GM12878 (cell line): Measurements from ENCODE around the gene IL6R. TPM values are rescaled to one million over a fixed set of nuclear protein-coding genes. Genes with fewer than 3 reads are reported as not detected.
A peak's percentile ranks its signal among the peaks of the same experiment; 100 is the strongest.

Experiments
- ATAC-seq: fragments of 200-7000 bp; cut with Tn5 transposase; 3 replicates; pipeline ENCODE4 v1.9.1; 2020; ENCODE audit warnings: mild to moderate bottlenecking, moderate library complexity
- BruUV-seq: library from RNA; stranded (reverse); fragments of 400-500 nt; replicated peaks from 2 replicates; lab custom pipeline; 2021; lab: Mats Ljungman, UMichigan
- CTCF ChIA-PET: fragments of 300-600 bp; sonication (Branson Sonifier 250); formaldehyde crosslinking; extraction: SDS; loops from one replicate; lab custom pipeline; 2021; ENCODE audit warnings: inconsistent platforms; lab: Yijun Ruan, JAX
- POLR2A ChIA-PET: fragments of 350-600 bp; formaldehyde crosslinking; extraction: SDS; loops from one replicate; lab custom pipeline; 2021; ENCODE audit warnings: inconsistent platforms; lab: Charles Lee
- RAD21 ChIA-PET: fragments of 300-600 bp; sonication (Branson Sonifier 250); formaldehyde crosslinking; loops from one replicate; lab custom pipeline; 2023; ENCODE audit warnings: antibody characterized with exemption; ENCODE audit not compliant: unreplicated experiment; lab: Charles Lee
- SMC1A ChIA-PET: fragments of 300-600 bp; sonication (Branson Sonifier 250); formaldehyde crosslinking; loops from one replicate; lab custom pipeline; 2023; ENCODE audit not compliant: unreplicated experiment, uncharacterized antibody; lab: Charles Lee
- DNase-seq: peaks from one replicate; pipeline ENCODE4 v3.0.0-alpha.2; 2011; ENCODE audit warnings: low read depth, low spot score
- FAIRE-seq: peaks from 3 replicates; lab custom pipeline; 2011; peaks lifted over from hg19 to GRCh38; lab: Jason Lieb, UNC
- H2AFZ ChIP-seq: 2 replicates; pipeline ENCODE4 v1.6.0; 2011; ENCODE audit warnings: low read depth, low read length, control low read depth; ENCODE audit not compliant: control insufficient read depth
- H3K27ac ChIP-seq: 2 replicates; pipeline ENCODE4 v1.5.1; 2011; ENCODE audit warnings: control low read depth; ENCODE audit not compliant: control insufficient read depth, insufficient read depth
- H3K27me3 ChIP-seq, 2 experiments: replicated peaks in 1 of 2; 2 replicates each; pipeline versions ENCODE4 v1.6.0 to v1.6.1; 2011; ENCODE audit warnings: low read length in 1 of 2; ENCODE audit not compliant: control insufficient read depth in 2 of 2, insufficient read depth in 2 of 2
- H3K36me3 ChIP-seq, 2 experiments: 2 replicates each; pipeline ENCODE4 v1.5.1; 2011; ENCODE audit warnings: low read length in 1 of 2; ENCODE audit not compliant: control insufficient read depth in 2 of 2, insufficient read depth in 2 of 2
- H3K4me1 ChIP-seq: 2 replicates; pipeline ENCODE4 v1.6.1; 2011; ENCODE audit warnings: mild to moderate bottlenecking, low read length, moderate library complexity, mixed read lengths; ENCODE audit not compliant: control insufficient read depth, insufficient read depth
- H3K4me2 ChIP-seq: 2 replicates; pipeline ENCODE4 v1.6.0; 2011; ENCODE audit warnings: control low read depth; ENCODE audit not compliant: control insufficient read depth, insufficient read depth
- H3K4me3 ChIP-seq: fragments of 200-600 bp; sonication (generic); 2 replicates; pipeline ENCODE4 v1.5.1; 2016
- H3K79me2 ChIP-seq: 2 replicates; pipeline ENCODE4 v1.6.0; 2011; ENCODE audit warnings: low read length; ENCODE audit not compliant: control insufficient read depth, insufficient read depth
- H3K9ac ChIP-seq: 2 replicates; pipeline ENCODE4 v1.8.0; 2011; ENCODE audit warnings: low read length, control low read depth, mixed read lengths; ENCODE audit not compliant: control insufficient read depth, insufficient read depth
- H3K9me3 ChIP-seq: replicated peaks from 3 replicates; pipeline ENCODE4 v1.5.1; 2011; ENCODE audit warnings: mild to moderate bottlenecking, low read length; ENCODE audit not compliant: control insufficient read depth, insufficient read depth
- H4K20me1 ChIP-seq: 2 replicates; pipeline ENCODE4 v1.6.0; 2011; ENCODE audit not compliant: control insufficient read depth, insufficient read depth
- BCL3 ChIP-seq: IDR thresholded peaks from 2 replicates; pipeline ENCODE4 v1.6.1; 2011; ENCODE audit warnings: borderline replicate concordance, low read depth, mild to moderate bottlenecking, moderate library complexity, low read length; ENCODE audit not compliant: insufficient read depth, poor library complexity, severe bottlenecking
- EP300 ChIP-seq, 2 experiments: fragments of 150-350 bp in 1 of 2; IDR thresholded peaks; 2 replicates each; pipeline ENCODE4 v1.6.1; 2011 to 2012; ENCODE audit warnings: low read depth in 2 of 2, low read length in 2 of 2, borderline replicate concordance in 1 of 2, improper control_type of control experiment in 1 of 2, inconsistent platforms in 1 of 2; ENCODE audit not compliant: control insufficient read depth in 1 of 2
- FOS ChIP-seq: IDR thresholded peaks from 3 replicates; pipeline ENCODE4 v1.6.1; 2011; ENCODE audit warnings: borderline replicate concordance; ENCODE audit not compliant: insufficient read length; ENCODE audit errors: extremely low read depth
- GATAD2B ChIP-seq: fragments of 450-650 bp; conservative IDR thresholded peaks from 2 replicates; pipeline ENCODE4 v1.6.1; 2017; ENCODE audit warnings: low read depth, mild to moderate bottlenecking, moderate library complexity
- HDAC2 ChIP-seq: fragments of 200-600 bp; sonication (generic); IDR thresholded peaks from 2 replicates; pipeline ENCODE4 v1.6.1; 2017
- IKZF2 ChIP-seq, 2 experiments: fragments of 450-650 bp; IDR thresholded peaks; 2 replicates each; pipeline ENCODE4 v1.6.1; 2017; ENCODE audit warnings: mild to moderate bottlenecking in 2 of 2, moderate library complexity in 2 of 2
- MEF2B ChIP-seq: fragments of 450-650 bp; IDR thresholded peaks from 2 replicates; pipeline ENCODE4 v1.6.1; 2018; ENCODE audit warnings: mild to moderate bottlenecking, moderate library complexity; ENCODE audit not compliant: partially characterized antibody, poor library complexity, severe bottlenecking
- NFXL1 ChIP-seq: fragments of 450-650 bp; IDR thresholded peaks from 2 replicates; pipeline ENCODE4 v1.6.1; 2017; ENCODE audit warnings: antibody characterized with exemption, mild to moderate bottlenecking, borderline replicate concordance
- NR2C1 ChIP-seq: fragments of 450-650 bp; IDR thresholded peaks from 2 replicates; pipeline ENCODE4 v1.6.1; 2017; ENCODE audit warnings: antibody characterized with exemption, mild to moderate bottlenecking, moderate library complexity
- NRF1 ChIP-seq: conservative IDR thresholded peaks from 2 replicates; pipeline ENCODE4 v1.6.1; 2011; ENCODE audit warnings: mild to moderate bottlenecking, low read depth, low read length, improper control_type of control experiment
- PKNOX1 ChIP-seq: fragments of 450-650 bp; IDR thresholded peaks from 2 replicates; pipeline ENCODE4 v1.6.1; 2016; ENCODE audit warnings: mild to moderate bottlenecking
- RBBP5 ChIP-seq: fragments of 200-600 bp; sonication (generic); conservative IDR thresholded peaks from 2 replicates; pipeline ENCODE4 v1.6.1; 2016
- SMARCA5 ChIP-seq: fragments of 450-650 bp; IDR thresholded peaks from 2 replicates; pipeline ENCODE4 v1.6.1; 2017; ENCODE audit warnings: mild to moderate bottlenecking
- SREBF1 ChIP-seq: IDR thresholded peaks from 2 replicates; pipeline ENCODE4 v1.6.1; 2012; ENCODE audit warnings: mild to moderate bottlenecking, low read length
- STAT1 ChIP-seq: fragments of 450-650 bp; conservative IDR thresholded peaks from 2 replicates; pipeline ENCODE4 v1.6.1; 2014; ENCODE audit warnings: antibody characterized with exemption, mild to moderate bottlenecking
- USF2 ChIP-seq: IDR thresholded peaks from 2 replicates; pipeline ENCODE4 v1.6.1; 2011; ENCODE audit warnings: low read depth, low read length, improper control_type of control experiment, borderline replicate concordance
- ZNF217 ChIP-seq: fragments of 450-650 bp; IDR thresholded peaks from 2 replicates; pipeline ENCODE4 v1.6.1; 2017; ENCODE audit warnings: antibody characterized with exemption, mild to moderate bottlenecking
- ZNF24 ChIP-seq: fragments of 450-650 bp; IDR thresholded peaks from 2 replicates; pipeline ENCODE4 v1.6.1; 2017; ENCODE audit warnings: antibody characterized with exemption, mild to moderate bottlenecking
- ZNF622 ChIP-seq: fragments of 450-650 bp; IDR thresholded peaks from 2 replicates; pipeline ENCODE4 v1.6.1; 2017; ENCODE audit warnings: mild to moderate bottlenecking, inconsistent platforms
- ZZZ3 ChIP-seq: IDR thresholded peaks from 2 replicates; pipeline ENCODE4 v1.6.1; 2011; ENCODE audit warnings: low read depth; ENCODE audit not compliant: control insufficient read depth, insufficient read length
- WGBS: methylation state at CpG from one replicate; pipeline ENCODE4 v1.1.6; 2016; ENCODE audit warnings: low lambda C conversion rate; ENCODE audit not compliant: insufficient replicate concordance, insufficient coverage; ENCODE audit errors: missing lambda C conversion rate; 5-methylcytosine and 5-hydroxymethylcytosine counted together
- in situ Hi-C: fragments of 300-500 bp; cut with MboI; formaldehyde crosslinking; loops from 9 replicates; pipeline ENCODE4 v1.14.3; 2018; ENCODE audit warnings: mixed read lengths
- intact Hi-C: fragments of 100-400 bp; cut with micrococcal nuclease; formaldehyde crosslinking; loops from one replicate; pipeline ENCODE4 v1.14.2; 2022; ENCODE audit not compliant: unreplicated experiment
- polyA plus RNA-seq, 11 experiments: library from polyadenylated mRNA; depleted of rRNA in 4 of 11; unstranded in 6 of 11; stranded (reverse) in 5 of 11; fragments of >200 nt; fragmentation: Nextera tagmentation in 4 of 11; fragmentation: Illumina TruSeq in 1 of 11; extraction: Ambion mirVana in 4 of 11; extraction: Trizol in 1 of 11; gene quantifications; 1 replicate in 1 of 11; 2 replicates in 10 of 11; pipeline versions ENCODE4 v1.2.1 to v1.2.3, GENCODE V29; 2011 to 2016; ENCODE audit warnings: inconsistent platforms in 2 of 11, missing spikeins in 2 of 11, low read depth in 1 of 11
- total RNA-seq, 4 experiments: library from RNA; depleted of rRNA in 3 of 4; stranded (reverse); fragments of >200 nt in 3 of 4; fragmentation: Illumina TruSeq in 1 of 4; extraction: Trizol in 1 of 4; gene quantifications; 2 replicates each; pipeline versions ENCODE4 v1.2.1 to v1.2.3, GENCODE V29; 2013 to 2021

The IL6R gene
- total and polyA plus RNA-seq, 10 of the 15 experiments (the other 5 are each of a cell fraction or from before 2014, with no cell fraction given) = 1.9 to 43.4 (median 17.5) TPM

DNA sequence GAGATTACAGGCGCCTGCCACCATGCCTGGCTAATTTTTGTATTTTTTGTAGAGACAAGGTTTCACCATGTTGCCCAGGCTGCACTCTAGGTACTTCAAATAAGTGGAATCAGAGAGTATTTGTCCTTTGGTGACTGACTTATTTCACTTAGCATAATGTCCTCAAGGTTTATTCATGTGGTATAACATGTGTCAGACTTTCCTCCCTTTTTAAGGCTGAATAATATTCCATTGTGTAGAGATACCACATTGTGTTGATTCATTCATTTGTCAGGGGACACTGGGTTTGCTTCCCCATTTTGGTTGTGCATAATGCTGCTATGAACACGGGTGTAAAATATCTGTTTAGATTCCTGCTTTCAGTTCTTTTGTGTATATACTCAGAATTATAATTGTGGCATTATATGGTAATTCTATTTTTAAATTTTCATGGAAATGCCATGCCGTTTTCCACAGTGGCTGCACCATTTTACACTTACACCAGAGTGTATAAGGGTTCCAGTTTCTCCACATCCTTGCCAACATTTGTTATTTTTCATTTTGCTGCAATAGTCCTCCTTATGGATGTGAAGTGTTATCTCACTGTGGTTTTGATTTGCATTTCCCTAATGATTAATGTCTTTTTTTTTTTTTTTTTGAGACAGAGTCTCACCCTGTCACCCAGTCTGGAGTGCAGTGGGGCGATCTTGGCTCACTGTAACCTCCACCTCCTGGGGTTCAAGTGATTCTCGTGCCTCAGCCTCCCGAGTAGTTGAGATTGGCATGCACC is 35.1 kb downstream of the IL6R start:
- Histone ChIP-seq H3K4me1 (peaks cover 33% of the 10 kb centered on the region), H3K4me3 (no peak overlapping the region), H2AFZ (no peak overlapping the region), H3K9ac (no peak overlapping the region), H3K4me2 (peak overlapping the region; percentile 36; the same call in 1 of the 2 replicates), H3K79me2 (no peaks in the 10 kb centered on the region), H3K36me3 (peaks cover 0 to 3% of the 10 kb centered on the region in 2 experiments; a peak in 1 of 4 replicates), H3K27ac (peak overlapping the region; percentile 48; the same call in 1 of the 2 replicates), H3K9me3 (no peaks in the 10 kb centered on the region), H3K27me3 (no peaks in the 10 kb centered on the region), H4K20me1 (no peaks in the 10 kb centered on the region; the same call in 1 of the 2 replicates)
- ChIA-PET POLR2A (interaction anchor here (0.6 to 3.3 kb wide), 5 partner anchors 13 to 166 kb away, joined by 3 to 20 read pairs (median 7); no protein-coding TSS in a partner anchor), CTCF (interaction anchor here (0.9 to 7.4 kb wide), 11 partner anchors 14 to 110 kb away, joined by 3 to 67 read pairs (median 6); no protein-coding TSS in a partner anchor), RAD21 (interaction anchor here (1.0 to 8.6 kb wide), 12 partner anchors 8 to 122 kb away, joined by 3 to 80 read pairs (median 6); no protein-coding TSS in a partner anchor), SMC1A (interaction anchor here (1.0 to 6.3 kb wide), 16 partner anchors 9 to 169 kb away, joined by 3 to 89 read pairs (median 8); no protein-coding TSS in a partner anchor)
- in situ Hi-C loops (no loop called here), intact Hi-C loops (loop anchor here (5.0 kb wide), 1 partner anchor 113 kb away; the partner anchor contains the start of gene ATP8B2)
- no peak for DNase-seq
- BruUV-seq = no TSS peak
- no peak for FAIRE-seq
- ATAC-seq = peak; percentile 30
- WGBS = 55% methylated on average over 6 of the region's 6 CpGs
- no peak for TF ChIP-seq STAT1
- no peak for TF ChIP-seq ZZZ3
- TF ChIP-seq USF2 = no peak
- peak; percentile 86 for TF ChIP-seq SMARCA5
- no peak for TF ChIP-seq BCL3
- no peak for TF ChIP-seq NRF1
- TF ChIP-seq ZNF24 = no peak
- TF ChIP-seq PKNOX1 = peak; percentile 50; the same call in 1 of the 2 replicates
- peak; percentile 24 for TF ChIP-seq MEF2B
- TF ChIP-seq NFXL1 = no peak
- no peak for TF ChIP-seq FOS
- TF ChIP-seq ZNF217 = peak; percentile 81
- TF ChIP-seq EP300 (IDR thresholded peaks at IDR 0.05; ENCODE audit: borderline replicate concordance in 1 of 2, control insufficient read depth in 1 of 2, low read depth in 2 of 2, low read length in 2 of 2) = no peak
- 0 out of 2 replicates have a peak, but pooled peaks have one; percentile 9 for TF ChIP-seq GATAD2B
- TF ChIP-seq IKZF2 (IDR thresholded peaks at IDR 0.05) = peak in 1 of 2 experiments; percentile 40; a peak in 1 of 4 replicates
- no peak for TF ChIP-seq RBBP5
- TF ChIP-seq NR2C1 = no peak
- TF ChIP-seq ZNF622 = no peak
- no peak for TF ChIP-seq SREBF1
- no peak for TF ChIP-seq HDAC2
